B cell (primary cell): ENCODE measurements around the gene SLC28A3. TPM values are rescaled to one million over a fixed set of nuclear protein-coding genes. Genes with fewer than 3 reads are reported as not detected.

ENCODE experiments used
- ATAC-seq: fragments of 200-7000 bp; cut with Tn5 transposase; one replicate; pipeline ENCODE4 v1.10.0; 2021; ENCODE audit warnings: low read depth, mild to moderate bottlenecking, moderate number of reproducible peaks, moderate library complexity
- CTCF ChIA-PET: fragments of 350-600 bp; sonication (Branson Sonifier 250); formaldehyde crosslinking; loops from one replicate; lab custom pipeline; 2021; ENCODE audit warnings: antibody characterized with exemption, inconsistent platforms; lab: Charles Lee
- POLR2A ChIA-PET: fragments of 350-600 bp; sonication (Branson Sonifier 250); formaldehyde crosslinking; loops from one replicate; lab custom pipeline; 2021; ENCODE audit warnings: antibody characterized with exemption; lab: Charles Lee
- DNase-seq: peaks from one replicate; pipeline ENCODE4 v3.0.0; 2013
- H2AFZ ChIP-seq: 2 replicates; pipeline ENCODE4 v1.6.1; 2012; ENCODE audit warnings: mild to moderate bottlenecking, low read depth, low read length; ENCODE audit not compliant: insufficient read depth, poor library complexity, severe bottlenecking
- H3K27ac ChIP-seq, 2 donors: 1 replicate in 1 of 2; 2 replicates in 1 of 2; pipeline ENCODE4 v1.5.1; 2012 to 2013; ENCODE audit warnings: low read length in 2 of 2, mild to moderate bottlenecking in 2 of 2, moderate library complexity in 1 of 2
- H3K27me3 ChIP-seq, 4 experiments: fragments of 200-600 bp in 1 of 4; sonication (generic) in 1 of 4; replicated peaks in 1 of 4; 1 replicate in 2 of 4; 2 replicates in 2 of 4; pipeline versions ENCODE4 v1.6.1 to v1.7.0; 2013 to 2016; ENCODE audit warnings: low read length in 3 of 4, mild to moderate bottlenecking in 2 of 4, mixed read lengths in 1 of 4, moderate library complexity in 1 of 4; ENCODE audit not compliant: insufficient read depth in 4 of 4, control insufficient read depth in 3 of 4; ENCODE audit errors: control extremely low read depth in 1 of 4
- H3K36me3 ChIP-seq, 2 experiments: replicated peaks in 1 of 2; 1 replicate in 1 of 2; 2 replicates in 1 of 2; pipeline versions ENCODE4 v1.6.1 to v1.7.1; 2013; ENCODE audit warnings: low read length in 1 of 2; ENCODE audit not compliant: insufficient read depth in 2 of 2, control insufficient read depth in 1 of 2; ENCODE audit errors: control extremely low read depth in 1 of 2, extremely low read depth in 1 of 2
- H3K4me1 ChIP-seq, 2 donors: fragments of 200-600 bp in 1 of 2; sonication (generic) in 1 of 2; 1 replicate in 1 of 2; 2 replicates in 1 of 2; pipeline versions ENCODE4 v1.5.1 to v1.6.1; 2013 to 2017; ENCODE audit warnings: low read length in 2 of 2; ENCODE audit not compliant: control insufficient read depth in 2 of 2, insufficient read depth in 2 of 2
- H3K4me2 ChIP-seq: replicated peaks from 2 replicates; pipeline ENCODE3; 2012; ENCODE audit warnings: mild to moderate bottlenecking, low read depth, low read length; ENCODE audit not compliant: poor library complexity, severe bottlenecking
- H3K4me3 ChIP-seq, 5 experiments: fragments of 200-600 bp in 1 of 5; sonication (generic) in 1 of 5; 1 replicate in 3 of 5; 2 replicates in 2 of 5; pipeline versions ENCODE4 v1.5.1 to v1.7.0; 2011 to 2016; ENCODE audit warnings: low read length in 4 of 5, mild to moderate bottlenecking in 4 of 5, low read depth in 2 of 5, control low read depth in 1 of 5, moderate library complexity in 1 of 5; ENCODE audit not compliant: insufficient read depth in 1 of 5; ENCODE audit errors: control extremely low read depth in 1 of 5, extremely low read depth in 1 of 5
- H3K79me2 ChIP-seq: fragments of 200-600 bp; sonication (generic); one replicate; pipeline ENCODE4 v1.6.0; 2016; ENCODE audit warnings: low read length; ENCODE audit not compliant: control insufficient read depth, insufficient read depth
- H3K9ac ChIP-seq: fragments of 200-600 bp; sonication (generic); 2 replicates; pipeline ENCODE4 v1.6.1; 2017; ENCODE audit warnings: mild to moderate bottlenecking, low read length, moderate library complexity
- H3K9me3 ChIP-seq, 3 donors: one replicate each; pipeline versions ENCODE4 v1.6.1 to v1.7.1; 2013; ENCODE audit warnings: low read length in 2 of 3; ENCODE audit not compliant: control insufficient read depth in 2 of 3, insufficient read depth in 1 of 3; ENCODE audit errors: control extremely low read depth in 1 of 3
- H4K20me1 ChIP-seq: 2 replicates; pipeline ENCODE4 v1.6.0; 2012; ENCODE audit warnings: mild to moderate bottlenecking, low read length; ENCODE audit not compliant: insufficient read depth, control insufficient read depth, poor library complexity, severe bottlenecking
- H3K27ac Mint-ChIP-seq: one replicate; pipeline ENCODE4 v1.8.0; 2021; ENCODE audit warnings: mixed read lengths
- H3K27me3 Mint-ChIP-seq: one replicate; pipeline ENCODE4 v1.8.0; 2021; ENCODE audit warnings: mixed read lengths
- H3K4me1 Mint-ChIP-seq: one replicate; pipeline ENCODE4 v1.8.0; 2021; ENCODE audit warnings: mixed read lengths
- H3K4me3 Mint-ChIP-seq: one replicate; pipeline ENCODE4 v1.8.0; 2021; ENCODE audit warnings: mixed read lengths
- H3K9me3 Mint-ChIP-seq: one replicate; pipeline ENCODE4 v1.8.0; 2022; ENCODE audit warnings: mixed read lengths; ENCODE audit not compliant: insufficient read depth
- EZH2 ChIP-seq: IDR thresholded peaks from 2 replicates; pipeline ENCODE4 v1.6.1; 2012; ENCODE audit warnings: borderline replicate concordance, low read depth, mild to moderate bottlenecking, moderate library complexity, low read length; ENCODE audit not compliant: insufficient read depth, poor library complexity, severe bottlenecking
- WGBS: methylation state at CpG from one replicate; pipeline ENCODE4 v1.1.5; 2013; ENCODE audit warnings: missing lambda C conversion rate; ENCODE audit not compliant: insufficient coverage; 5-methylcytosine and 5-hydroxymethylcytosine counted together
- intact Hi-C: fragments of 100-400 bp; cut with micrococcal nuclease; formaldehyde crosslinking; loops from one replicate; pipeline ENCODE4 v1.10.0; 2022
- polyA plus RNA-seq: library from polyadenylated mRNA; depleted of rRNA; stranded (reverse); fragments of >200 nt; gene quantifications from 2 replicates; pipeline ENCODE4 v1.2.3, GENCODE V29; 2012
- total RNA-seq, 2 donors: library from RNA; stranded (reverse); fragments of 120-200 nt in 1 of 2; gene quantifications; 1 replicate in 1 of 2; 2 replicates in 1 of 2; pipeline versions ENCODE4 v1.2.3 to v1.2.4, GENCODE V29; 2013 to 2022
- TF ChIP-seq, protein P1 (sequence below): fragments of 200-600 bp; IDR thresholded peaks from one replicate; pipeline ENCODE4 v1.8.0; 2022; ENCODE audit warnings: antibody characterized with exemption, mild to moderate bottlenecking

SLC28A3 gene
- total and polyA plus RNA-seq, 2 donors (not counting 1 experiment from before 2014, with no cell fraction given): not detected

- ChIA-PET CTCF (interaction anchor here (1.3 kb wide), 1 partner anchor 9 kb away, joined by 3 read pairs; no protein-coding TSS in a partner anchor), POLR2A (no interaction called here)
- Histone ChIP-seq H2AFZ (no peak overlapping the region), H3K27ac (no peak overlapping the region), H3K4me2 (no peak overlapping the region), H4K20me1 (no peaks in the 10 kb centered on the region), H3K4me1 (no peaks in the 10 kb centered on the region), H3K79me2 (no peaks in the 10 kb centered on the region), H3K27me3 (no peaks in the 10 kb centered on the region), H3K4me3 (no peak overlapping the region), H3K9ac (no peak overlapping the region), H3K9me3 (peaks cover 0 to 19% (median 13%) of the 10 kb centered on the region in 3 donors), H3K36me3 (no peaks in the 10 kb centered on the region)
- Mint-ChIP-seq H3K4me1 (no peaks in the 10 kb centered on the region), H3K27ac (no peak overlapping the region), H3K4me3 (no peak overlapping the region), H3K27me3 (peaks cover 5% of the 10 kb centered on the region), H3K9me3 (peaks cover 2% of the 10 kb centered on the region)
- DNase-seq (no peak), ATAC-seq (no peak)
- WGBS: 55% methylated on average over 2 of the region's 2 CpGs
- TF ChIP-seq, protein P1, sequence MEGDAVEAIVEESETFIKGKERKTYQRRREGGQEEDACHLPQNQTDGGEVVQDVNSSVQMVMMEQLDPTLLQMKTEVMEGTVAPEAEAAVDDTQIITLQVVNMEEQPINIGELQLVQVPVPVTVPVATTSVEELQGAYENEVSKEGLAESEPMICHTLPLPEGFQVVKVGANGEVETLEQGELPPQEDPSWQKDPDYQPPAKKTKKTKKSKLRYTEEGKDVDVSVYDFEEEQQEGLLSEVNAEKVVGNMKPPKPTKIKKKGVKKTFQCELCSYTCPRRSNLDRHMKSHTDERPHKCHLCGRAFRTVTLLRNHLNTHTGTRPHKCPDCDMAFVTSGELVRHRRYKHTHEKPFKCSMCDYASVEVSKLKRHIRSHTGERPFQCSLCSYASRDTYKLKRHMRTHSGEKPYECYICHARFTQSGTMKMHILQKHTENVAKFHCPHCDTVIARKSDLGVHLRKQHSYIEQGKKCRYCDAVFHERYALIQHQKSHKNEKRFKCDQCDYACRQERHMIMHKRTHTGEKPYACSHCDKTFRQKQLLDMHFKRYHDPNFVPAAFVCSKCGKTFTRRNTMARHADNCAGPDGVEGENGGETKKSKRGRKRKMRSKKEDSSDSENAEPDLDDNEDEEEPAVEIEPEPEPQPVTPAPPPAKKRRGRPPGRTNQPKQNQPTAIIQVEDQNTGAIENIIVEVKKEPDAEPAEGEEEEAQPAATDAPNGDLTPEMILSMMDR: no peak
- TF ChIP-seq EZH2: no peak
- intact Hi-C loops: no loop called here
Measured at GRCh38 chr9:84323858-84324257, 16.7 kb downstream of the SLC28A3 start.

DNA sequence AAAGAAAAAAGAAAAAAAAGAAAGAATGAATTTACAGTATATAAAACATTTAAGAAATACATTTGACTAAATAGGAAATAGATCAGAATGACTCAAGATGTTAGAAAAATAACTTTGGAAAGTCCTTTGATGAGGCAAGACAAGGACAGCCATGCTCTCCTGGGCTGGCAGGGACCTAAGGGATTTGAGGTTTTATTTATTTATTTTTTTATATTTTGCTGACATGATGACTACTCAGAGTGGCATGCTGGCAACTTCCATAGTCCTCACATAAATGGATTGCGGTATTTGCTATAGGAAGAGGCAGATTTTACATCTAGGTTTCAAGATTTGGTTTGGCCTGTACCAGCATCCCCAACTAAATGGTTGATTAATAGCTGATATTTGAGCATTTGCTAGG is 17.7 kb downstream of the SLC28A3 start:
- DNase-seq: no peak
- no peak for TF ChIP-seq EZH2
- TF ChIP-seq, protein P1: no peak
- Mint-ChIP-seq H3K4me3 (no peak overlapping the region), H3K27me3 (peaks cover 5% of the 10 kb centered on the region), H3K4me1 (no peaks in the 10 kb centered on the region), H3K9me3 (no peaks in the 10 kb centered on the region), H3K27ac (no peak overlapping the region)
- Histone ChIP-seq H3K27ac (no peak overlapping the region), H3K4me1 (no peaks in the 10 kb centered on the region), H3K9ac (no peak overlapping the region), H3K9me3 (peaks cover 0 to 9% (median 4%) of the 10 kb centered on the region in 3 donors), H4K20me1 (no peaks in the 10 kb centered on the region), H3K4me3 (no peak overlapping the region), H2AFZ (no peak overlapping the region), H3K36me3 (no peaks in the 10 kb centered on the region), H3K27me3 (no peaks in the 10 kb centered on the region), H3K79me2 (no peaks in the 10 kb centered on the region), H3K4me2 (no peak overlapping the region)
- intact Hi-C loops: no loop called here
- ChIA-PET CTCF (interaction anchor here (1.6 kb wide), 1 partner anchor 9 kb away, joined by 4 read pairs; no protein-coding TSS in a partner anchor), POLR2A (no interaction called here)
- no CpG with 5 or more reads among the region's 1 CpG for WGBS
- no peak for ATAC-seq
